ENCODE measurements around the gene GALR1. TPM values are rescaled to one million over a fixed set of nuclear protein-coding genes. Genes with fewer than 3 reads are reported as not detected.

The GALR1 gene
- not detected for total RNA-seq
- polyA plus RNA-seq, result not detected
- 0 reads per million in 6 experiments for total RNA-seq

- POLR2A ChIA-PET, result no interaction called here
- H3K36me3 Mint-ChIP-seq, result peaks cover 3 to 22% (median 7%) of the 10 kb centered on the region in 3 donors
- H3K4me3 Mint-ChIP-seq, result peak within 1 kb of the TSS; percentile 40 to 86 (median 76)
- ATAC-seq (no peak), DNase-seq (no peak)
- H3K27ac Mint-ChIP-seq, result peak within 1 kb of the TSS in 1 of 10 donors; percentile 85
- H3K9me3 Mint-ChIP-seq, result peaks cover 0 to 32% (median 15%) of the 10 kb centered on the region in 9 donors
- H3K4me1 Mint-ChIP-seq, result peaks cover 3 to 18% (median 11%) of the 10 kb centered on the region in 4 donors
- H3K27me3 Mint-ChIP-seq, result peaks cover 44 to 73% (median 52%) of the 10 kb centered on the region in 5 donors
Observed at GRCh38 chr18:77249569-77250500, at the start of gene GALR1. Gene GALR1, plus strand, starts transcription at chr18:77249848. Its CDS starts 701 bp downstream, at chr18:77250549.

- POLR2A ChIA-PET, result no interaction called here
- no peak for ATAC-seq
- Mint-ChIP-seq H3K27ac (no peak overlapping the region), H3K9me3 (no peaks in the 10 kb centered on the region), H3K36me3 (no peaks in the 10 kb centered on the region), H3K27me3 (peaks cover 0 to 9% (median 0%) of the 10 kb centered on the region in 5 donors), H3K4me3 (no peak overlapping the region), H3K4me1 (peaks cover 0 to 6% (median 0%) of the 10 kb centered on the region in 4 donors)
- no peak for DNase-seq
Observed at GRCh38 chr18:77201506-77201905, 48.1 kb upstream of the GALR1 start.

- POLR2A ChIA-PET, result no interaction called here
- H3K4me1 Mint-ChIP-seq, result peaks cover 4 to 7% (median 6%) of the 10 kb centered on the region in 4 donors
- ATAC-seq, result no peak
- H3K27me3 Mint-ChIP-seq, result peaks cover 0 to 9% (median 0%) of the 10 kb centered on the region in 5 donors
- H3K27ac Mint-ChIP-seq, result no peak overlapping the region
- H3K9me3 Mint-ChIP-seq, result no peaks in the 10 kb centered on the region
- no peak overlapping the region for H3K4me3 Mint-ChIP-seq
- no peaks in the 10 kb centered on the region for H3K36me3 Mint-ChIP-seq
- DNase-seq, result no peak
Observed at GRCh38 chr18:77202329-77202728, 47.3 kb upstream of the GALR1 start.

- H3K27ac Mint-ChIP-seq, result peak overlapping the region in 1 of 10 donors; percentile 42
- POLR2A ChIA-PET, result no interaction called here
- H3K9me3 Mint-ChIP-seq, result no peaks in the 10 kb centered on the region
- ATAC-seq, result no peak
- no peaks in the 10 kb centered on the region for H3K36me3 Mint-ChIP-seq
- DNase-seq, result no peak
- H3K4me3 Mint-ChIP-seq, result no peak overlapping the region
- peaks cover 0 to 9% (median 0%) of the 10 kb centered on the region in 5 donors for H3K27me3 Mint-ChIP-seq
- peaks cover 10 to 14% (median 11%) of the 10 kb centered on the region in 4 donors for H3K4me1 Mint-ChIP-seq
Observed at GRCh38 chr18:77203071-77203470, 46.6 kb upstream of the GALR1 start.

- no peak for ATAC-seq
- no peak for DNase-seq
- Mint-ChIP-seq H3K36me3 (no peaks in the 10 kb centered on the region), H3K27ac (no peak overlapping the region), H3K4me1 (peaks cover 16 to 22% (median 17%) of the 10 kb centered on the region in 4 donors), H3K4me3 (no peak overlapping the region), H3K9me3 (no peaks in the 10 kb centered on the region), H3K27me3 (peaks cover 0 to 9% (median 0%) of the 10 kb centered on the region in 5 donors)
- POLR2A ChIA-PET, result no interaction called here
Observed at GRCh38 chr18:77203851-77204250, 45.8 kb upstream of the GALR1 start.

- H3K4me3 Mint-ChIP-seq, result no peak overlapping the region
- POLR2A ChIA-PET, result no interaction called here
- H3K27me3 Mint-ChIP-seq, result peaks cover 0 to 9% (median 0%) of the 10 kb centered on the region in 5 donors
Observed at GRCh38 chr18:77205769-77206168, 43.9 kb upstream of the GALR1 start.

GRCh38 chr18:77206676-77207374 lies 42.8 kb upstream of the GALR1 start:
- ATAC-seq (no peak), DNase-seq (no peak)
- POLR2A ChIA-PET, result interaction anchor here (0.8 to 1.0 kb wide), 2 partner anchors 144 to 207 kb away, joined by 3 to 4 read pairs; no protein-coding TSS in a partner anchor
- H3K4me1 Mint-ChIP-seq, result peaks cover 31 to 48% (median 47%) of the 10 kb centered on the region in 4 donors
- no peaks in the 10 kb centered on the region for H3K36me3 Mint-ChIP-seq
- peaks cover 0 to 9% (median 0%) of the 10 kb centered on the region in 5 donors for H3K27me3 Mint-ChIP-seq
- H3K4me3 Mint-ChIP-seq, result peak overlapping the region in 2 of 10 donors; percentile 20 to 76
- H3K27ac Mint-ChIP-seq, result peak overlapping the region in 7 of 10 donors; percentile 44 to 94 (median 86)
- no peaks in the 10 kb centered on the region for H3K9me3 Mint-ChIP-seq

More at GRCh38 chr18:77205769-77206168, 43.9 kb upstream of the GALR1 start:
- ATAC-seq (no peak), DNase-seq (no peak)
- Mint-ChIP-seq H3K27ac (peak overlapping the region in 1 of 10 donors; percentile 25), H3K4me1 (peaks cover 27 to 41% (median 36%) of the 10 kb centered on the region in 4 donors), H3K36me3 (no peaks in the 10 kb centered on the region), H3K9me3 (no peaks in the 10 kb centered on the region)

GRCh38 chr18:77207540-77207939 lies 42.1 kb upstream of the GALR1 start:
- H3K27me3 Mint-ChIP-seq, result peaks cover 0 to 9% (median 0%) of the 10 kb centered on the region in 5 donors
- H3K4me1 Mint-ChIP-seq, result peaks cover 31 to 49% (median 48%) of the 10 kb centered on the region in 4 donors
- no peaks in the 10 kb centered on the region for H3K9me3 Mint-ChIP-seq
- DNase-seq (peak in 9 of 10 donors; percentile 33 to 73 (median 53)), ATAC-seq (peak; percentile 91 to 96)
- H3K27ac Mint-ChIP-seq, result peak overlapping the region; percentile 44 to 94 (median 82)
- H3K36me3 Mint-ChIP-seq, result no peaks in the 10 kb centered on the region
- POLR2A ChIA-PET, result interaction anchor here (0.8 to 1.7 kb wide), 3 partner anchors 84 to 207 kb away, joined by 3 to 4 read pairs (median 3); no protein-coding TSS in a partner anchor
- peak overlapping the region; percentile 36 to 82 (median 76) for H3K4me3 Mint-ChIP-seq

- Mint-ChIP-seq H3K36me3 (no peaks in the 10 kb centered on the region), H3K27ac (peak overlapping the region; percentile 90 to 99 (median 94)), H3K9me3 (no peaks in the 10 kb centered on the region), H3K4me1 (peaks cover 30 to 50% (median 48%) of the 10 kb centered on the region in 4 donors), H3K27me3 (peaks cover 0 to 5% (median 0%) of the 10 kb centered on the region in 5 donors), H3K4me3 (peak overlapping the region; percentile 77 to 95 (median 91))
- peak in 4 of 10 donors; percentile 13 to 45 (median 40) for DNase-seq
- ATAC-seq, result peak; percentile 65 to 79
- POLR2A ChIA-PET, result interaction anchor here (1.1 to 1.7 kb wide), 2 partner anchors 86 to 147 kb away, joined by 3 read pairs; no protein-coding TSS in a partner anchor
Observed at GRCh38 chr18:77208964-77209363, 40.7 kb upstream of the GALR1 start.

- Mint-ChIP-seq H3K9me3 (no peaks in the 10 kb centered on the region), H3K4me3 (peak overlapping the region; percentile 77 to 95 (median 91)), H3K27ac (peak overlapping the region; percentile 56 to 99 (median 94)), H3K27me3 (peaks cover 0 to 7% (median 0%) of the 10 kb centered on the region in 5 donors), H3K4me1 (peaks cover 30 to 50% (median 48%) of the 10 kb centered on the region in 4 donors), H3K36me3 (no peaks in the 10 kb centered on the region)
- ATAC-seq (no peak), DNase-seq (no peak)
- POLR2A ChIA-PET, result interaction anchor here (1.1 kb wide), 1 partner anchor 147 kb away, joined by 3 read pairs; no protein-coding TSS in a partner anchor
Observed at GRCh38 chr18:77209587-77209986, 40.1 kb upstream of the GALR1 start.

GRCh38 chr18:77210249-77210648 lies 39.4 kb upstream of the GALR1 start:
- Mint-ChIP-seq H3K4me3 (peak overlapping the region in 7 of 10 donors; percentile 4 to 95 (median 67)), H3K27ac (peak overlapping the region in 9 of 10 donors; percentile 37 to 97 (median 78)), H3K27me3 (peaks cover 0 to 2% (median 0%) of the 10 kb centered on the region in 5 donors), H3K36me3 (no peaks in the 10 kb centered on the region), H3K9me3 (no peaks in the 10 kb centered on the region), H3K4me1 (peaks cover 27 to 50% (median 48%) of the 10 kb centered on the region in 4 donors)
- no peak for ATAC-seq
- POLR2A ChIA-PET, result no interaction called here
- no peak for DNase-seq

- Mint-ChIP-seq H3K4me1 (peaks cover 0 to 15% (median 4%) of the 10 kb centered on the region in 4 donors), H3K27me3 (peaks cover 0 to 8% (median 1%) of the 10 kb centered on the region in 5 donors), H3K27ac (no peak overlapping the region), H3K9me3 (no peaks in the 10 kb centered on the region), H3K4me3 (no peak overlapping the region), H3K36me3 (no peaks in the 10 kb centered on the region)
- DNase-seq (no peak), ATAC-seq (no peak)
- POLR2A ChIA-PET, result no interaction called here
Observed at GRCh38 chr18:77218642-77219041, 31.0 kb upstream of the GALR1 start.
